Myocyte (in vitro differentiated cells): ENCODE results near the gene ZSWIM4. TPM values are rescaled to one million over a fixed set of nuclear protein-coding genes. Genes with fewer than 3 reads are reported as not detected.
"Not testable (repeated sequence)": the region's sequence is repeated elsewhere in the genome, so short reads cannot be mapped to it uniquely, and the experiment has no call there.

Experiments
- DNase-seq: peaks from one replicate; pipeline ENCODE4 v3.0.0-alpha.2; 2012; ENCODE audit warnings: low read depth
- polyA plus RNA-seq: library from polyadenylated mRNA; unstranded; fragments of >200 nt; gene quantifications from one replicate; pipeline ENCODE4 v1.2.1, GENCODE V29; 2012; ENCODE audit warnings: missing spikeins
- total RNA-seq: library from RNA; depleted of rRNA; stranded (reverse); fragments of >200 nt; gene quantifications from 2 replicates; pipeline ENCODE4 v1.2.3, GENCODE V29; 2014

Gene ZSWIM4
- 6.4 and 14.9 TPM in 2 replicates for total RNA-seq
- 8.3 TPM for polyA plus RNA-seq

DNA sequence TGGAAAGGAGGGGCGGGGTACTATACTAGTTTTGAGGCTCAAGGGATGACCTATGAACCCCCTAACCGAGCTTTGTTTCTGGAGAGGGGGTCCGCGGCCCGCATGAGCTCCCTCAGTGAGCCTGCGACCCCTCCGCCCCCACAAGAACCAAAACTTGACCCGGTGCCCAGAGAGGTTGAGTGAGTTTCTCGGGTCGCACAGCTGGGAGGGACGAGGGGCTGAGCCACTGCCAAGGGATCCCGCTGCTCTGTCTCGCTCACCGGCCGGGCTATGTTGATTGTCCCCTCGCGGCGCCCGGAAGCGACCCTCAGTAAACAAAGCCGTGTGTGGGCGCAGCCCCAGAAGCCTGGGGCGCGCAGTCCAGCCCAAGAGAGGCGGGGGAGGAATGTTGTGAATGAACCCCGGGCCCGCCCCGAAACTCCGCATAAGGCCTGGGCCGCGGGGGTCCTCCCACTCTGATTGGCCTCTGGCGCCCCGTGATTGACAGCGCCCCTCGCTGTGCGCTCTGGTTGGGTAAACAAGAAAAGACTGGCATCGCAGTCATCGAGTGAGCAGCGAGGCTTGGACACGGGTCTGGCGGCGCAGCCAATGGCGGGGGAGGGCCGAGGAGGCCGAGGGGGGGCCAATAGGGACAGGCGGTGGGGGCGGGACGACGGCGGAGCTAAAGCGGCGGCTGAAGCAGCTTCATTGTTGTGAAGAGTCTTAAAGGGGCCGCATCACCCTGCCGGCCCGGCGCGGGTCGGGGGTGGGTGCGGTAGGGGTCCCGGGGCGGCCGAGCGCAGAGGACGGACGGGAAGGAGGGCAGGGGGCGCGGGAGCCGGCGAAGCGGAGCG, at the start of gene ZSWIM4:
TSS of gene ZSWIM4 (plus strand) at position 687 of the 833 bp plus-strand sequence. CDS start 206 bp downstream, outside the sequence.
- DNase-seq = peak; percentile 100

DNA sequence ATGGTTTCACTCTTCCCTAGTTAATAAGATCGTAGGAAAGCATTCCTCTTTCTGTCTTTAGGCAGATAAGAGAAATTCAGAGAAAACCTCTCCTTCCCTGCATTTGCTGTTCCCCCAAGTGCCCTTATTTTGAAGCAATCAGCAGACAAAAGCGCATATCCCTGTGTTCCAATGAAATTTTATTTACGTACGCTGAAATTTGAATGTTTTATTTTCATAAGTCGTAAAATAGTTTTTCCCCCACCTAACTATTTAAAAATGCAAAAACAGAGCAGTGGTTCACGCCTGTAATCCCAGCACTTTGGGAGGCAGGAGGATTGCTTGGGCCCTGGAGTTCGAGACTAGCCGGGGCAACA, 48.2 kb upstream of the ZSWIM4 start:
- no peak for DNase-seq

GRCh38 chr19:13748169-13748828, 46.9 kb upstream of the ZSWIM4 start:
- DNase-seq = no peak

GRCh38 chr19:13751436-13751835, 43.8 kb upstream of the ZSWIM4 start:
- no peak for DNase-seq

DNA sequence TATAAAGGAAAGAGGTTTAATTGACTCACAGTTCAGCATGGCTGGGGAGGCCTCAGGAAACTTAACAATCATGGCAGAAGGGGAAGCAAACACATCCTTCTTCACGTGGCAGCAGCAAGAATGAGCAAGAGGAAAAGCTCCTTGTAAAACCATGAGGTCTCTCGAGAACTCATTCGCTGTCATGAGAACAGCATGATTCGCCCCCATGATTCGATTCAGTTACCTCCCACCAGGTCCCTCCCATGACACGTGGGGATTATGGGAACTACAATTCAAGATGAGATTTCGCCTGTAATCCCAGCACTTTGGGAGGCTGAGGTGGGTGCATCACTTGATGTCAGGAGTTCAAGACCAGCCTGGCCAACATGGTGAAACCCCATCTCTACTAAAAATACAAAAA, 41.6 kb upstream of the ZSWIM4 start:
- not testable (repeated sequence) for DNase-seq

DNA sequence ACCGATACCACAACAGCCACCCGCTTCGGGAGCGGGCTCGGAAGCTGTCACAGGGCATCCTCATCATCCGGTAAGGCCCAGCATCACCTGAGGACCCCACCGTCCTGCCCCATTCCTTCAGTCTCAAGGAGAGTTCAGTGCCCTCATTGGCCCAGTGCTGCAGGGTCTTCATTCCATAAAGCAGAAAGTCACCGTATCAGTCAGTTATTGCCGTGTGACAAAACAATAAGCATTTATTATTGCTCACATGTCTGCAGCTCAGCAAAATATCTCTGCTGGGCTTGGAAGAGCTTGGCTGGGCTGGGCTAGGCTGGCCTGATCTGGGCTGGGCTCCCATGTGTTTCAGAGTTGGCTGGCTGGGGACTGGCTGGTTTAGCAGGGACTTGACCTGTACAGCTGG, 39.0 kb upstream of the ZSWIM4 start:
- no peak for DNase-seq

GRCh38 chr19:13757805-13758772, 37.2 kb upstream of the ZSWIM4 start:
- DNase-seq = no peak

DNA sequence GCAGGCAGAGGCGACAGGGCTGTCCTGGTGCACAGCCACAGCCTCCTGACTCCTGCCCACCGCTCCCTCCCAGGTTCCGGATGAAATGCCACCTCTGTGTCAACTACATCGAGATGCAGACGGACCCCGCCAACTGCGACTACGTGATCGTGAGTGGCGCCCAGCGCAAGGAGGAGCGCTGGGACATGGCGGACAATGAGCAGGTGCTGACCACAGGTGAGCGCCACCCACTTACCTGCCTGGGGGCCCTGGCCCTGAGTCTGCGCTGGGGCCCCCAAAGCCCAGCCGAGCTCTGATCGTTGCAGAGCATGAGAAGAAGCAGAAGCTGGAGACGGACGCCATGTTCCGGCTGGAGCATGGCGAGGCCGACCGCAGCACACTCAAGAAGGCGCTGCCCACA, 36.4 kb upstream of the ZSWIM4 start:
- DNase-seq = no peak

DNA sequence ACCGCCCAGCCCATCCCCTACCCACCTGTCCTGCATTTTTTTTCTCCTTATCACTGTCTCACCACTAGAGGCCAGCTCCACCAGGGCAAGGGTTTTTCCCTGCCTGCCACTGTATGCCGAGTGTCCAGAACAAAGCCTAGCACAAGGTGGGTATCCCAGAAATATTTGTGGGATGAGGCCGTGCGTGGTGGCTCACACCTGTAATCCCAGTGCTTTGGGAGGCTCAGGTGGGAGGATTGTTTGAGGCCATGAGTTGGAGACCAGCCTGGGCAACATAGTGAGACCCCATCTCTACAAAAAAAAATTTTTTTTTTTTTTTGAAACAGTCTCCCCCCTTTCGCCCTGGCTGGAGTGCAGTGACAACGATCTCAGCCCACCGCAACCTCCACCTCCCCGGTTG, 33.8 kb upstream of the ZSWIM4 start:
- DNase-seq = no peak

DNA sequence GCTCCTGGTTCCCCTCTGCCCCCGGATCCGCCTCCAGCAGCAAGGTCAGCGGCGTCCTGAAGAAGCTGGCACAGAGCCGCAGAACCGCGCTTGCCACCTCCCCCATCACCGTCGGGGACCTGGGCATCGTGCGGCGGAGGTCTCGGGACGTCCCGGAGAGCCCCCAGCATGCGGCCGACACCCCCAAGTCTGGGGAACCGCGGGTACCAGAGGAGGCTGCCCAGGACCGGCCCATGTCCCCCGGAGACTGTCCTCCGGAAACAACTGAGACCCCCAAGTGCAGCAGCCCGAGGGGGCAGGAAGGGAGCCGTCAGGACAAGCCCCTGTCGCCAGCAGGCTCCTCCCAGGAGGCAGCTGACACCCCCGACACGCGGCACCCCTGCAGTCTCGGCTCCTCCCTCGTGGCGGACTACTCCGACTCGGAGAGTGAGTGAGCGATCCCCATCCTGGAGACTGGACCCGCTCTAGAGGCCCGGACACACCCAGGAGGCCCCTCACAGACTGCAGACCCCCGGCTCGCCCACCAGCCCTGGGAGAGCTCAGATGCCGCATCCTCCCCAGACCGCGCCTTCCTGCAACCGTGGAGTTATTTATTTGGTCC, 32.5 kb upstream of the ZSWIM4 start:
- DNase-seq = no peak

GRCh38 chr19:13763265-13763664, 32.0 kb upstream of the ZSWIM4 start:
- DNase-seq = no peak

DNA sequence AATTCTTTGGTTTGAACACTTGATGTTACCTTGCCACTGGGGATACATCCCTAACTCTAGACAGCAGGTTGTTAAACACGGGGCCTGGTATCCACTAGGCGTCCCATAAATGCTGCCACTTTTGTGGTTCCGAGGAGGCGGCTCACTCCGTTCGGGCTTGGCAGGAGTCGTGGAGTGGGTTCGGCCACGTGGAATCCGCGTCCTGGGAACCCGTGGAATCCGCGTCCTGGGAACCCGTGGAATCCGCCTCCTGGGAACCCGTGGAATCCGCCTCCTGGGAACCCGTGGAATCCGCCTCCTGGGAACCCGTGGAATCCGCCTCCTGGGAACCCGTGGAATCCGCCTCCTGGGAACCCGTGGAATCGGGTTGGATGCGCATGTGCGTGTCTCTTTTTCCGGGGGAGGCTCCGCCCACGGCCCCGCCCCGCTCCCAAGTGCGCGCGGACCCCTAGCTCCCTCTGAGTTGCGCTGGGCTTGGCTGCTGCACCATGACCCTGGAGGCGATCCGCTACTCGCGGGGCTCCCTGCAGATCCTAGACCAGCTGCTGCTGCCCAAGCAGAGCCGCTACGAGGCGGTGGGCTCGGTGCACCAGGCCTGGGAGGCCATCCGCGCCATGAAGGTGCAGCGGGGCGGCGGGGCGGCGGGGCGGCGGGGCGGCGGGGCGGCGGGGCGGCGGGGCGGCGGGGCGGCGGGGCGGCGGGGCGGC, 31.0 kb upstream of the ZSWIM4 start, which contains the start of gene MRI1:
TSS of gene MRI1 (plus strand) at position 422 of the 707 bp plus-strand sequence. CDS start at position 489, 67 bp downstream.
- peak; percentile 85 for DNase-seq

GRCh38 chr19:13764821-13765394, 30.3 kb upstream of the ZSWIM4 start:
- DNase-seq = no peak

DNA sequence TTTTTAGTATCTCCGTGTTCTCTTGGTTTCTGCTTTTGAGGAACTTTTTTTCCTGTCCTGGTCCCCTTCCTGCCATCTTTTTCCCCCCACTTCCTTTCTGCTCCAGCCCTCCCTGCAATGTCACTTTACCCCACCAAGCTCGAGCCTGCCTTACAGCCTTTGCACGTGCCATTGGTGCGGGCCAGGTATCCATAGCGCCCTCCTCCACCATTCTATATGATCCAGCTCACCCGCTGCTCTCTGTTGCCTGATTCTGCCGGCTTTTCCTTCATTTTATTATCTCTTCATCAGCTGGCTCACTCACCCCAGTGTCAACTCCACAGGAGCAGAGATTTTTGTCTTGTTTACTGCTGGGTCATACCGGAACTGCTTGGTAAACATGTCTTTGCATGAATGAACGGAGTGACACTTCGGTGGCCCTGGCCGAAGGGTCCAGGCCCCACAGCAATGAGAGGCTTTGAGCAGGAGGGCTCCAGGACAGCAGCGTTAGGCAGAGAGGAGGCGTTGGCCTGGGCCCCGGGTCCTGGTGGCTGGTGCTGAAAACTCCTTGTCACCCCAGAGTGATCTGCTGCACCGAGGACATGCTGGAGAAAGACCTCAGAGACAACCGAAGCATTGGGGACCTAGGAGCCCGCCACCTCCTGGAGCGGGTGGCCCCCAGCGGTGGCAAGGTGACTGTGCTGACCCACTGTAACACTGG, 29.7 kb upstream of the ZSWIM4 start:
- DNase-seq = no peak

DNA sequence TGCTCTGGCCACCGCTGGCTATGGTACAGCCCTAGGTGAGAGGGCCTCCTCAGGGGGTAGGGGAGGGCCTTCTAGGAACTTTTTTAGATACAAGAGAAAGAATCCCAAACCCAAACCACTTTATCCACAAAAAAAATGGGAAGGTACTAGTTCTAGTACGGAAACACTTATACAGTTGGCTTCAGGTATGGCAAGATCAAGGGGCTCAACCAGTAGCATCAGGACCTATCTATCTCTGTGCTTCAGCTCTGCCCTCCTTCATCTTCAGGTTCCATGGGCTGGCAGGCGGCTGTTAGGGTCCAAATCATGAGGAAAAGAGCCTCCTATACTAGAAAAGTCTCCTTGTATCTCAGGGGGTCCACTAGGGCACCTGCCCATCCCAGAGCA, 29.2 kb upstream of the ZSWIM4 start:
- DNase-seq = no peak

- no peak for DNase-seq
These were observed 26.7 kb upstream of the ZSWIM4 start for GRCh38 chr19:13768510-13768909.

DNA sequence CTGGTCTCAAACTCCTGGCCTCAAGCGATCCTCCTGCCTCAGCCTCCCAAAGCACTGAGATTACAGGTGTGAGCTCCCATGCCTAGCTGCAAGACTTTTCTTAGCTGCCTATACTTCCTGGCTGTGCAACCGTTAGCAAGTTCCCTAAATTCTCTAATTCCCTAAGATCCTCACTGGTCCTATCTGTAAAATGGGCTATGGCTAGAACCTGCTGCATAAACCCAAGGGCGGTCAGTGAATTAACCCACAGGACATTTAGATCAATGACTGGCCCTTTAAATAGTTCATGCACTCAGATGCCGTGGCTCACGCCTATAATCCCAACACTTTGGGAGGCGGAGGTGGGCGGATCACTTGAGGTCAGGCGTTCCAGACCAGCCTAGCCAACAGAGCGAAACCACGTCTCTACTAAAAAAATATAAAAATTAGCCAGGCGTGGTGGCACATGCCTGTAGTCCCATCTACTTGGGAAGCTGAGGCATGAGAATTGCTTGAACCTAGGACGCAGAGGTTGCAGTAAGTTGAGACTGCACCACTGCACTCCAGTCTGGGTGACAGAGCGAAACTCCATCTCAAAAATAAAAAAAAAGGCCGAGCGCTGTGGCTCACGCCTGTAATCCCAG, 25.1 kb upstream of the ZSWIM4 start:
- DNase-seq = no peak

DNA sequence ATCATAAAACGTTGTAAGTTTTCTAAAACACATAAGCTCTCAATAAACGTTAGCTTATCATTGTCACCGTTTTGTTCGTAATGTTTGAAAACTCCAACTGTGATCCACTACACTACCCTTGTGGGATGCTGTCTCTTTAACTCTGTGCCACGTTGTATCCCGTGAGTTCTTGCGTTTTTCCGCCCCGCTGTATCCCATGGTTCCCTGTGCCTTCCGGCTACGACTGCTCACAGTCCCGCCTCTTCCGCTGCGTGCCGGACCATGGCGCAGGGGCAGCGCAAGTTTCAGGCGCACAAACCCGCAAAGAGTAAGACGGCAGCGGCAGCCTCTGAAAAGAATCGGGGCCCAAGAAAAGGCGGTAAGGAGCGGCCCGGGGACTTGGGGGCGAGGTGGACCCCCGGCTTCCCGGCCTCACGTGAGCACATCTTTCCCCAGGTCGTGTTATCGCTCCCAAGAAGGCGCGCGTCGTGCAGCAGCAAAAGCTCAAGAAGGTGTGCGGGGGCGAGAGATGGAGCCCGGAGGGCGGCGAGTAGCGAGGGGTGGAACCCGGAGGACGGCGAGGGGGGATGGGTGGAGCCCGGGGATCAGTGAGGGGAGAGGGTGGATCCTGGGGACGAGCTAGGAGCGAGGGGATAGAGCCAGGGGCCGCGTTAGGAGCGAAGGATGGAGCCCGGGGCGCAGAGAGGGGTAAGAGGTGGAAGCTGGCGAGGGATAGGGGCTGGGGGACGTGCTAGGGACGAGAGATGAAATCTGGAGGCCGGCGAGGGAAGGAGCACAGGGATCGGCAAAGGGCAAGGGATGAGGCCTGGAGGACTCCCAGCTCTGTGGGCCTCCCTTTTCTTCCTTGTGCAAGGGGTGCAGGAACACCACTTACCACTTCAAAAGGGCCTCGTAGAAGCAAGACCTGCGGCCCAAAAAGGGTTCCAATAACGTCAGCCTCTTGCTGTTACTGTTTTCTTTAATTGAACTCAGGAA, 20.7 kb upstream of the ZSWIM4 start, which contains the start of gene C19orf53:
TSS of gene C19orf53 (plus strand) at position 240 of the 975 bp plus-strand sequence. CDS start at position 262, 22 bp downstream.
- peak; percentile 93 for DNase-seq
